ENCODE measurements around the gene TSPAN16. TPM values are rescaled to one million over a fixed set of nuclear protein-coding genes. Genes with fewer than 3 reads are reported as not detected.

The TSPAN16 gene
- total and polyA plus RNA-seq, 4 experiments from 2014 or later, result not detected

DNA sequence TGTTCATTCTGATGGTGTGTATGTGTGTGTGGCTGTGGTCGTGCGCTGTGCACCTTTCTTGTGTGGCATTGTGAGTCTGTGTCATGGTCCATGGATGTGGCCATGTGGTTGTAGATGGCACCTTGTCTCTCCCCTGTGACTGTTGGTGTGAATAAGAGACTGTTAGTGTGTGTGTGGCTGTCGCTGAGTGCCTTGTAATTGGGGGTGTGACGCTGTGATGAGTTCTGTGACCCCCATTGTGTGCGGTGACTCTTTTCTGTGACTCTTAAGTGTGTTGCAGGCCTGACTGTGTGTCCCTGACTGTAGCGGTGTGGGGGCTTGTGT lies 60.1 kb downstream of the TSPAN16 start:
- ChIA-PET CTCF (ENCODE audit: partially characterized antibody) (no interaction called here), POLR2A (ENCODE audit: partially characterized antibody) (no interaction called here)
- intact Hi-C loops (cut with micrococcal nuclease), result no loop called here
- no peaks in the 10 kb centered on the region for H3K9me3 Mint-ChIP-seq
- H3K27me3 ChIP-seq (ENCODE audit: insufficient read depth, low read length), result no peaks in the 10 kb centered on the region
- DNase-seq, result no peak
- H3K27ac ChIP-seq (ENCODE audit: low read depth, low read length), result no peak overlapping the region
- no peaks in the 10 kb centered on the region for H3K9me3 ChIP-seq (ENCODE audit: control insufficient read depth in 1 of 2, low read length in 2 of 2)
- peak overlapping the region in 1 of 2 donors; percentile 41 for H3K4me3 ChIP-seq (ENCODE audit: low read length in 2 of 2)
- peaks cover 9 to 23% (median 11%) of the 10 kb centered on the region in 4 donors for H3K4me1 Mint-ChIP-seq
- peak overlapping the region in 6 of 7 donors; percentile 11 to 91 (median 48) for H3K27ac Mint-ChIP-seq
- H3K36me3 Mint-ChIP-seq, result no peaks in the 10 kb centered on the region
- no peaks in the 10 kb centered on the region for H3K27me3 Mint-ChIP-seq
- peaks cover 11% of the 10 kb centered on the region for H3K4me1 ChIP-seq (ENCODE audit: insufficient read depth, low read length)
- H3K4me3 Mint-ChIP-seq, result peak overlapping the region; percentile 64 to 86 (median 78)
- H3K36me3 ChIP-seq (ENCODE audit: insufficient read depth, low read length), result no peaks in the 10 kb centered on the region

DNA sequence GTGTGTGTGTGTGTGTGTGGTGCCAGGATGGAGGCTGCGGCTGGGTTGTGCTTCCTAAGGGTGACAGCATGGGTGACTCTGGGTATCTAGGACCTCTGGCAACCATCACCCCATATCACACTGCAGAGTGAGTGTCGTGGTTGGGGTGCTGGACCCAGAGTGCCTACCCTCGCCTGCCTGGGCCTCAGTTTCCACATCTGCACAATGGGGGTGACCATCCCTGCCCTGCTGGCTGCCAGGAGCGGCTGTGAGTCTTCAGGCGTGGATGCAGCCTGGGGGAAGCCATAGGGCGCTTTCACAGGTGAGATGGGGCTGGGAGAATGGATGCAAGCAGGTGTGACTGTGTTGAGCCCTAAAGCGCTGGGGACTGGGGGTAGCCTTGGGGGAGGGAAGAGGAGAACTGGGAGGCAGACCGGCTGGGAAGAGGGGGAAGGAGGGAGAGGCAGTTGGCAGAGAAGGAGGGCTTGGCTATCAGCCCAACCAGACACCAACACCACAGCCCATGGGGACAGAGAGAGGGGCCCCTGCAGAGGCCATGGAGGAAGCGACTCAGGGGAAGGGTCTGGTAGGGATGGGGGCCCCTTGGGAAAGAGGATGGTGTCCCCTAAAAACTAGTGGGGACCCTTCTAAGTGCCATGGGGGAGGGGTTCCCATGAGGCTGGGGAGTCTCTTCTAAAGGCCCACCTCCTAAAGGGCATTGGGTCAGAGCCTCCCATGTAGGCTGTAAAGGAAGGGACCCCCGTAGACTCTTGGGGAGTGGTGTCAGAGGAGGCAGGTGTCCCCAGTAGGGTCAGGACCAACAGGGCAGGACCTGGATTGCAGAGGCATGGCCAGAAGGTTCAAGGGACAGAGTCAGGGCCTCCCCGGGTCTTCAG lies 61.0 kb downstream of the TSPAN16 start:
- Histone ChIP-seq H3K4me3 (ENCODE audit: low read length in 2 of 2) (no peak overlapping the region), H3K36me3 (ENCODE audit: insufficient read depth, low read length) (no peaks in the 10 kb centered on the region), H3K4me1 (ENCODE audit: insufficient read depth, low read length) (peaks cover 11% of the 10 kb centered on the region), H3K9me3 (ENCODE audit: control insufficient read depth in 1 of 2, low read length in 2 of 2) (no peaks in the 10 kb centered on the region), H3K27me3 (ENCODE audit: insufficient read depth, low read length) (no peaks in the 10 kb centered on the region), H3K27ac (ENCODE audit: low read depth, low read length) (no peak overlapping the region)
- peak overlapping the region in 2 of 7 donors; percentile 35 to 44 for H3K27ac Mint-ChIP-seq
- H3K4me3 Mint-ChIP-seq, result peak overlapping the region in 5 of 8 donors; percentile 64 to 86 (median 85)
- no peaks in the 10 kb centered on the region for H3K36me3 Mint-ChIP-seq
- intact Hi-C loops (cut with micrococcal nuclease), result no loop called here
- ChIA-PET CTCF (ENCODE audit: partially characterized antibody) (no interaction called here), POLR2A (ENCODE audit: partially characterized antibody) (interaction anchor here (1.6 kb wide), 1 partner anchor 24 kb away, joined by 3 read pairs; no protein-coding TSS in a partner anchor)
- H3K4me1 Mint-ChIP-seq, result peaks cover 9 to 23% (median 11%) of the 10 kb centered on the region in 4 donors
- no peaks in the 10 kb centered on the region for H3K9me3 Mint-ChIP-seq
- no peaks in the 10 kb centered on the region for H3K27me3 Mint-ChIP-seq
- DNase-seq, result no peak

DNA sequence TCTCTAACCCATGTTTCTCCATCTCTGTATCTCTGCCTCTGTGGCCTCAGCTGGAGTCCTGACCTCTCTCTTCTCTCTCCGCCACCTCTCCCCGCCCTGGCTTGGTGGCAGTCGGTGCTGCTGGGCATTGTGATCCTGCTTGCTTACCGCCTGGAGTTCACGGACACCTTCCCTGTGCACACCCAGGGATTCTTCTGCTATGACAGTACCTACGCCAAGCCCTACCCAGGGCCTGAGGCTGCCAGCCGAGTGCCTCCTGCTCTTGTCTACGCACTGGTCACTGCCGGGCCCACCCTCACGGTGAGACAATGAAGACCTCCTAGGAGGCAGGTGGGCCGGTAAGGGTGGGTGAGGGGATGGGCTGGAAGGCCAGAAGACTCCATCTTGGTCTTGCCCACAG lies 63.5 kb downstream of the TSPAN16 start:
- no peaks in the 10 kb centered on the region for H3K36me3 ChIP-seq (ENCODE audit: insufficient read depth, low read length)
- POLR2A ChIA-PET (ENCODE audit: partially characterized antibody), result interaction anchor here (2.0 kb wide), 1 partner anchor 15 kb away, joined by 5 read pairs; the partner anchor contains the start of gene SWSAP1
- no peak overlapping the region for H3K27ac Mint-ChIP-seq

DNA sequence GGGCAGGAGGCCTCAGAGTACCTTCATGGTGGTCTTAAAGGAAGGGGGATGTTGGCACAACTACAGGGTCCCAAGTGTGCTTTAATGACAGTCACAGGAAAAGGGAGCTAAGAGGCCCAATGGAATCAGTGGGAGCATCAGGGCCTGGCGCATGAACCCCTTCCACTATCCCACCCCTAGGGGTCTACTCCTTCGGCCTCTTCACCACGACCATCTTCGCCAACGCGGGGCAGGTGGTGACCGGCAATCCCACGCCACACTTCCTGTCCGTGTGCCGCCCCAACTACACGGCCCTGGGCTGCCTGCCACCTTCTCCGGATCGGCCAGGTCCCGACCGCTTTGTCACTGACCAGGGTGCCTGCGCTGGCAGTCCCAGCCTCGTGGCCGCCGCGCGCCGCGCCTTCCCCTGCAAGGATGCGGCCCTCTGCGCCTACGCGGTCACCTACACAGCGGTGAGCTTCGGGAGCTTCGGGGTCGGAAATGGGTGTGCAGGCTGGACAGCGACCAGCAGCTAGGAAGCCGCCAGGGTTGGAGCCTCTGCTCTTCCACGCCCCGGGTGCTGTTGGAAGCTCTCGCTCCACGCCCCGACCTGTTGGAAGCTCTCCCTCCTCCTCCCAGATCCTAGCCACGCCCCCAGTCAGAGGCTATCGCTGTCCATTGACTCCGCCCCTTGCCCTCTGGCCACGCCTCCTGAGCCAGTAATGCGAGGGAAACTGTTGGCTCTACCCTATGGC lies 65.2 kb downstream of the TSPAN16 start:
- Histone ChIP-seq H3K36me3 (ENCODE audit: insufficient read depth, low read length) (no peaks in the 10 kb centered on the region), H3K4me1 (ENCODE audit: insufficient read depth, low read length) (peaks cover under 1% of the 10 kb centered on the region), H3K27me3 (ENCODE audit: insufficient read depth, low read length) (no peaks in the 10 kb centered on the region), H3K27ac (ENCODE audit: low read depth, low read length) (no peak overlapping the region), H3K4me3 (ENCODE audit: low read length in 2 of 2) (no peak overlapping the region), H3K9me3 (ENCODE audit: control insufficient read depth in 1 of 2, low read length in 2 of 2) (no peaks in the 10 kb centered on the region)
- H3K4me3 Mint-ChIP-seq, result no peak overlapping the region
- no peaks in the 10 kb centered on the region for H3K9me3 Mint-ChIP-seq
- H3K4me1 Mint-ChIP-seq, result peaks cover 2 to 6% (median 3%) of the 10 kb centered on the region in 4 donors
- no peaks in the 10 kb centered on the region for H3K27me3 Mint-ChIP-seq
- H3K27ac Mint-ChIP-seq, result no peak overlapping the region
- H3K36me3 Mint-ChIP-seq, result peaks cover 5 to 9% of the 10 kb centered on the region in 2 donors
- DNase-seq, result no peak
- POLR2A ChIA-PET (ENCODE audit: partially characterized antibody), result interaction anchor here (1.0 kb wide), 2 partner anchors 14 to 19 kb away, joined by 3 read pairs; partner anchors contain the start of gene SWSAP1
- intact Hi-C loops (cut with micrococcal nuclease), result no loop called here
- CTCF ChIA-PET (ENCODE audit: partially characterized antibody), result no interaction called here

More for the DNA sequence above, 63.5 kb downstream of the TSPAN16 start:
- Histone ChIP-seq H3K4me1 (ENCODE audit: insufficient read depth, low read length) (peaks cover 11% of the 10 kb centered on the region), H3K27ac (ENCODE audit: low read depth, low read length) (no peak overlapping the region), H3K4me3 (ENCODE audit: low read length in 2 of 2) (no peak overlapping the region), H3K27me3 (ENCODE audit: insufficient read depth, low read length) (no peaks in the 10 kb centered on the region), H3K9me3 (ENCODE audit: control insufficient read depth in 1 of 2, low read length in 2 of 2) (no peaks in the 10 kb centered on the region)
- CTCF ChIA-PET (ENCODE audit: partially characterized antibody), result interaction anchor here (1.1 kb wide), 1 partner anchor 21 kb away, joined by 3 read pairs; no protein-coding TSS in a partner anchor
- intact Hi-C loops (cut with micrococcal nuclease), result no loop called here
- DNase-seq, result no peak
- Mint-ChIP-seq H3K9me3 (no peaks in the 10 kb centered on the region), H3K4me1 (peaks cover 9 to 19% (median 10%) of the 10 kb centered on the region in 4 donors), H3K4me3 (no peak overlapping the region), H3K27me3 (no peaks in the 10 kb centered on the region), H3K36me3 (peaks cover 0 to under 1% of the 10 kb centered on the region in 2 donors)

DNA sequence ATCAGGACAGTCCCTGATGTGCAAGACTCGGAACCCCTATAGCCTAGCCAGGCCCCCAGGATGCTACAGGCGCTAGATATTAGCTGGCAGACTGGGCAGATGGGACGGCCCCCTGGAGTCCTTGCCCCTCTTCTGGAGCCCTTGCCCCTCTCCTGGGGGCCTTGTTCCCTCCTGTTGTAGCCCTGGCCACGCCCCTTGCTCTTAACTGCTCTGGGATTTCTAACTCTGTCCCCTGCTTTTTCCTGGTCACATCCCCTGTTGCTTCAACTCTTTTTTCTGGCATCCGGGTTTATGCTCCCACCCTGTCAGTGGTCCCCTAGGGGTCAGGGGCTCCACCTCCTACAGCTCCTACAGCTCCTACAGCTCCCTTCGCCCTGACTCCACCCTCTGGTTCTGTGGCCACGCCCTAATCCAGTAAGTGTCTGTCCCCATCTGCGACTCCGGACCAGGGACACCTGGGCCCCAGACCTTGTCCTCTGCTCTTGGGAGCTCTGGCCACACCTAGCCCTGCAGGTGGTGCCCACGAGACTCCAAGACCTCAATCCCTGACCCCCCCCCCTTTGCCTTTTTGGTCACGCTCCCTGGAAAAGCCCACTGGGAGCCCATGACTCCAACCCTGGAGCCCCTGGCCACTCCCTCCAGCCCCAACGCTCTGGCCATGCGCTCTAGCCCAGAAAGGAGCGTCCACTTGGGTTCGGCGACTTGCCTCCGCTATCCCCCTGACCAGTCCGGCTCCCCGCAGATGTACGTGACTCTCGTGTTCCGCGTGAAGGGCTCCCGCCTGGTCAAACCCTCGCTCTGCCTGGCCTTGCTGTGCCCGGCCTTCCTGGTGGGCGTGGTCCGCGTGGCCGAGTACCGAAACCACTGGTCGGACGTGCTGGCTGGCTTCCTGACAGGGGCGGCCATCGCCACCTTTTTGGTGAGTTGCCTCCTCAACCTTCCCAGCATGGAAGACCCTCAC lies 66.1 kb downstream of the TSPAN16 start:
- no peaks in the 10 kb centered on the region for H3K36me3 ChIP-seq (ENCODE audit: insufficient read depth, low read length)
- ChIA-PET CTCF (ENCODE audit: partially characterized antibody) (no interaction called here), POLR2A (ENCODE audit: partially characterized antibody) (interaction anchor here (0.7 to 1.0 kb wide), 2 partner anchors 13 to 1755 kb away, joined by 3 read pairs; partner anchors contain the start of gene SWSAP1)

DNA sequence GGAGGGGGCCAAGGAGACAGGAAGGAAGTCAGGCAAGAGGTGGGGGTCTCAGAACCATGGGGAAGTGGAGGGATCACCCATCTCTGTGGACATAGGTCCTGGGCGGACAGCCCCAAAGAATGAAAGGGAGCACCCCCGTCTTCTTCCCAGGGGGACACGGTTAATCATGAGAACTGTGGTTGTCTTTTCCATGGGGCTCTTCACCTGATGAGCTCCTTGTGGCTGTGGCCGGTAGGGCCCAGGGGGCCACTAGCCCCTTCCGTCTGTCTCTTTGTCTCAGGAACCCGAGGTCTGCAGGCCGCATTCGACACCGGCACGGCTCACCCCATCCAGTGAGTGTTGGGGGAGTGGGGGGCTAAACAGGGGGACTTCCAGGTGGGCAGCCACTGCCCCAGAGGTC lies 67.9 kb downstream of the TSPAN16 start:
- no peak overlapping the region for H3K4me3 Mint-ChIP-seq
- H3K36me3 Mint-ChIP-seq, result peaks cover 17% of the 10 kb centered on the region in 2 donors
- intact Hi-C loops (cut with micrococcal nuclease), result no loop called here
- H3K9me3 Mint-ChIP-seq, result no peaks in the 10 kb centered on the region
- Histone ChIP-seq H3K9me3 (ENCODE audit: control insufficient read depth in 1 of 2, low read length in 2 of 2) (no peaks in the 10 kb centered on the region), H3K4me3 (ENCODE audit: low read length in 2 of 2) (no peak overlapping the region), H3K36me3 (ENCODE audit: insufficient read depth, low read length) (no peaks in the 10 kb centered on the region), H3K27ac (ENCODE audit: low read depth, low read length) (no peak overlapping the region), H3K4me1 (ENCODE audit: insufficient read depth, low read length) (no peaks in the 10 kb centered on the region), H3K27me3 (ENCODE audit: insufficient read depth, low read length) (no peaks in the 10 kb centered on the region)
- H3K27me3 Mint-ChIP-seq, result no peaks in the 10 kb centered on the region
- ChIA-PET CTCF (ENCODE audit: partially characterized antibody) (no interaction called here), POLR2A (ENCODE audit: partially characterized antibody) (no interaction called here)
- no peak for DNase-seq
- H3K27ac Mint-ChIP-seq, result no peak overlapping the region
- H3K4me1 Mint-ChIP-seq, result no peaks in the 10 kb centered on the region

More for the DNA sequence above, 66.1 kb downstream of the TSPAN16 start:
- peaks cover 5 to 9% of the 10 kb centered on the region in 2 donors for H3K36me3 Mint-ChIP-seq
- no peak for DNase-seq
- H3K9me3 Mint-ChIP-seq, result no peaks in the 10 kb centered on the region
- H3K4me3 ChIP-seq (ENCODE audit: low read length in 2 of 2), result no peak overlapping the region
- H3K4me3 Mint-ChIP-seq, result no peak overlapping the region
- intact Hi-C loops (cut with micrococcal nuclease), result no loop called here
- no peaks in the 10 kb centered on the region for H3K27me3 ChIP-seq (ENCODE audit: insufficient read depth, low read length)
- H3K27ac Mint-ChIP-seq, result no peak overlapping the region
- no peaks in the 10 kb centered on the region for H3K4me1 Mint-ChIP-seq
- H3K9me3 ChIP-seq (ENCODE audit: control insufficient read depth in 1 of 2, low read length in 2 of 2), result no peaks in the 10 kb centered on the region
- H3K27me3 Mint-ChIP-seq, result no peaks in the 10 kb centered on the region
- no peaks in the 10 kb centered on the region for H3K4me1 ChIP-seq (ENCODE audit: insufficient read depth, low read length)
- H3K27ac ChIP-seq (ENCODE audit: low read depth, low read length), result no peak overlapping the region
